Suprapubic skin (tissue), 3 donors: ENCODE measurements around the gene STK17A.

Source experiments
- EP300 ChIP-seq: sonication (generic); formaldehyde crosslinking; IDR thresholded peaks from one replicate; pipeline ENCODE4 v1.6.1; 2017; ENCODE audit warnings: antibody characterized with exemption
- TF ChIP-seq, protein P1 (sequence below), 2 donors: fragments of 200-600 bp in 1 of 2; fragments of 450-650 bp in 1 of 2; sonication (generic) in 1 of 2; IDR thresholded peaks; one replicate each; pipeline ENCODE4 v1.5.1; 2016 to 2019; ENCODE audit warnings: antibody characterized with exemption in 2 of 2, mild to moderate bottlenecking in 1 of 2, moderate library complexity in 1 of 2

DNA sequence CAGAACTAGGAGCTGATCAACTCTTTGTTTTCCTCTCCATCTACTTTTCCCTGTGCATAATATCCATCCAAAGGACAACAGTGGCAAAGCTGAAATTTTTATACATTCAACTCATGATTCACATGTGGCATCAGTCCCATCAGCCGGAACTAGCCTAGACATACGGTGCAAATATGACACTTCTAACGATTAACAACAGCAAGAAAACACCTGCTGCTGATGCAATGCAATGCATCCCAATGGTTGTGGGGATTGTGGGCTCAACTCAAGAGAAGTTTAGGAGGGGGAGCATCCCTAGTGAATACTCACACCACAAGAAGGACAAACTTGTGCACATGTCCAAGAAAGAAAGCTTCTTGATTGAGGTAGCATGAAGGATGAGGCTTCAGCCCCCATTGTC lies 20.5 kb upstream of the STK17A start:
- TF ChIP-seq, protein P1, sequence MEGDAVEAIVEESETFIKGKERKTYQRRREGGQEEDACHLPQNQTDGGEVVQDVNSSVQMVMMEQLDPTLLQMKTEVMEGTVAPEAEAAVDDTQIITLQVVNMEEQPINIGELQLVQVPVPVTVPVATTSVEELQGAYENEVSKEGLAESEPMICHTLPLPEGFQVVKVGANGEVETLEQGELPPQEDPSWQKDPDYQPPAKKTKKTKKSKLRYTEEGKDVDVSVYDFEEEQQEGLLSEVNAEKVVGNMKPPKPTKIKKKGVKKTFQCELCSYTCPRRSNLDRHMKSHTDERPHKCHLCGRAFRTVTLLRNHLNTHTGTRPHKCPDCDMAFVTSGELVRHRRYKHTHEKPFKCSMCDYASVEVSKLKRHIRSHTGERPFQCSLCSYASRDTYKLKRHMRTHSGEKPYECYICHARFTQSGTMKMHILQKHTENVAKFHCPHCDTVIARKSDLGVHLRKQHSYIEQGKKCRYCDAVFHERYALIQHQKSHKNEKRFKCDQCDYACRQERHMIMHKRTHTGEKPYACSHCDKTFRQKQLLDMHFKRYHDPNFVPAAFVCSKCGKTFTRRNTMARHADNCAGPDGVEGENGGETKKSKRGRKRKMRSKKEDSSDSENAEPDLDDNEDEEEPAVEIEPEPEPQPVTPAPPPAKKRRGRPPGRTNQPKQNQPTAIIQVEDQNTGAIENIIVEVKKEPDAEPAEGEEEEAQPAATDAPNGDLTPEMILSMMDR (IDR thresholded peaks at IDR 0.05) = no peak
- no peak for TF ChIP-seq EP300
